ENCODE data around the gene NOA1.
"Not testable (repeated sequence)": the region's sequence is repeated elsewhere in the genome, so short reads cannot be mapped to it uniquely, and the experiment has no call there.

NOA1 gene

GRCh38 chr4:56953680-56954520, 23.5 kb downstream of the NOA1 start:
- DNase-seq: no peak

GRCh38 chr4:56941403-56941802, 36.0 kb downstream of the NOA1 start:
- no peak for DNase-seq

GRCh38 chr4:56940971-56941370, 36.4 kb downstream of the NOA1 start:
- no peak for DNase-seq

- DNase-seq: no peak
These were observed 37.0 kb downstream of the NOA1 start for GRCh38 chr4:56940403-56940802.

GRCh38 chr4:56939826-56940225, 37.6 kb downstream of the NOA1 start:
- not testable (repeated sequence) for DNase-seq

- DNase-seq: no peak
These were observed 40.1 kb downstream of the NOA1 start for GRCh38 chr4:56937262-56937661.

GRCh38 chr4:56931924-56932323, 45.5 kb downstream of the NOA1 start:
- no peak for DNase-seq

GRCh38 chr4:56930638-56931037, 46.8 kb downstream of the NOA1 start:
- DNase-seq: no peak

GRCh38 chr4:56927196-56927595, 50.2 kb downstream of the NOA1 start:
- DNase-seq: no peak

- DNase-seq: not testable (repeated sequence)
These were observed 62.4 kb downstream of the NOA1 start for GRCh38 chr4:56914977-56915376.

- no peak for DNase-seq
These were observed 63.1 kb downstream of the NOA1 start for GRCh38 chr4:56914336-56914735.

Data from stimulated activated CD4-positive, alpha-beta T cell treated with anti-CD3 and anti-CD28 coated beads, Interleukin-4, amount 100 ng/mL, for 24 hours (primary cell).